ENCODE measurements around the gene MAP1LC3B2. TPM values are rescaled to one million over a fixed set of nuclear protein-coding genes. Genes with fewer than 3 reads are reported as not detected.

The MAP1LC3B2 gene
- total and polyA plus RNA-seq, 2 of the 13 experiments (the other 11 are each of a cell fraction or from before 2014, with no cell fraction given) = 0.60 to 2.2 TPM

DNA sequence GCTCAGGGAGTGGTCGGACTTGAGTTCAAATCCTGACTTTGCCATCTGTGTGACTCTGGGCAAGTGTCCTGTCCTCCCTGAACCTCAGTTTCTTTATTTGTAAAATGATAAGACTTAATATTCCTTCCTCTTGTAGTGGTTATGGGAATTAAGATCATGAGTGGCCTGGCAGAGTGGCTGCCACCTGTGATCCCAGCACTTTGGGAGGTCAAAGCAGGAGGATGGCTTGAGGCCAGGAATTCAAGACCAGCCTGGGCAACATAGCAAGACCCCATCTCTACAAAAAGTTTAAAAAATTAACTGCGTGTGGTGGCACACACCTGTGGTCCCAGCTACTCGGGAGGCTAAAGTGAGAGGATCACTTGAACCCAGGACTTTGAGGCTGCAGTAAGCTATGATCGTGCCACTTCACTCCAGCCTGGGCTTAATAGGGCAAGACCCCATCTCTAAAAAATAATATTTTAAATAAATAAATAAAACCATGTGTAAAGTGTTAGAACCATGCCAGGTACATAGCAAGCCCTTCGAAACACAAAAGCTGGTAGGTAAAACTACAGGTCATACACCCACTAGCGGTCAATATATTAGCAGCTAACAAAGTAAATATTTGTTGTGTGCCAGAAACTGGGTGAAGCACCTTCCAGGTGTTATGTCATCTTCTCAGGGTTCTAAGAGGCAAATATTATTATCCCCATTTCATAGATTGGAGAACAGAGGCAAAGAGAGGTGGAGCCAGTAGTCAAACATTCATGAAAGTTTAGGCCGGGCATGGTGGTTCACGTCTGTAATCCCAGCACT is 17.4 kb upstream of the MAP1LC3B2 start:
- no peaks in the 10 kb centered on the region for H3K4me1 ChIP-seq (ENCODE audit: insufficient read depth, low read length)
- intact Hi-C loops (cut with micrococcal nuclease; ENCODE audit: unreplicated experiment) (no loop called here), in situ Hi-C loops (cut with HindIII; ENCODE audit: extremely low pct_ligation_motif_present, low pct_unique_long_range_greater_than_20kb) (no loop called here)
- H3K36me3 ChIP-seq (replicated peaks in 1 of 2; ENCODE audit: control insufficient read depth in 1 of 2, insufficient read depth in 2 of 2, low read length in 2 of 2) = no peaks in the 10 kb centered on the region
- DNase-seq (ENCODE audit: low spot score) = no peak
- peaks cover 2 to 33% of the 10 kb centered on the region in 2 experiments; a peak in 3 of 5 replicates for H3K27me3 ChIP-seq (ENCODE audit: control insufficient read depth in 1 of 2, insufficient read depth in 2 of 2, low read length in 2 of 2)
- no peak overlapping the region for H3K27ac ChIP-seq (ENCODE audit: extremely low read length, insufficient read depth, low read length)
- CTCF ChIA-PET (ENCODE audit: low intra/inter-chr PET ratio, low total read pairs) = no interaction called here
- POLR2A ChIA-PET = interaction anchor here (0.6 kb wide), 1 partner anchor 83 kb away, joined by 3 read pairs; no protein-coding TSS in a partner anchor
- H4K20me1 ChIP-seq (ENCODE audit: insufficient read depth, low read length) = no peaks in the 10 kb centered on the region; the same call in 1 of the 2 replicates
- H2AFZ ChIP-seq (ENCODE audit: low read length) = no peak overlapping the region
- no peak overlapping the region for H3K4me2 ChIP-seq (ENCODE audit: low read depth, low read length)
- ATAC-seq = no peak
- 69% methylated on average over 8 of the region's 8 CpGs for WGBS (ENCODE audit: low lambda C conversion rate)
- no peak overlapping the region for H3K4me3 ChIP-seq (replicated peaks in 1 of 3; ENCODE audit: insufficient read depth in 1 of 3, low read depth in 2 of 3, low read length in 3 of 3)
- FAIRE-seq = no peak
- no peak overlapping the region for H3K9ac ChIP-seq (ENCODE audit: insufficient read depth, low read depth, low read length)
- TF ChIP-seq ZNF598 (CRISPR knock-in tag; IDR thresholded peaks at IDR 0.05; ENCODE audit: borderline replicate concordance) (no peak), MTF1 (CRISPR knock-in tag; IDR thresholded peaks at IDR 0.05) (no peak), ZNF629 (CRISPR knock-in tag; conservative IDR thresholded peaks at IDR 0.05) (peak; percentile 66), ZMYM2 (CRISPR knock-in tag; IDR thresholded peaks at IDR 0.05) (no peak), DNMT1 (CRISPR knock-in tag; IDR thresholded peaks at IDR 0.05) (no peak), PPARG (CRISPR knock-in tag; conservative IDR thresholded peaks at IDR 0.05) (no peak), ISL2 (CRISPR knock-in tag; IDR thresholded peaks at IDR 0.05) (no peak), HNRNPH1 (optimal IDR thresholded peaks at IDR 0.05; ENCODE audit: low read depth, low read length) (no peak)
- TF ChIP-seq, protein P1, sequence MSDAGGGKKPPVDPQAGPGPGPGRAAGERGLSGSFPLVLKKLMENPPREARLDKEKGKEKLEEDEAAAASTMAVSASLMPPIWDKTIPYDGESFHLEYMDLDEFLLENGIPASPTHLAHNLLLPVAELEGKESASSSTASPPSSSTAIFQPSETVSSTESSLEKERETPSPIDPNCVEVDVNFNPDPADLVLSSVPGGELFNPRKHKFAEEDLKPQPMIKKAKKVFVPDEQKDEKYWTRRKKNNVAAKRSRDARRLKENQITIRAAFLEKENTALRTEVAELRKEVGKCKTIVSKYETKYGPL (CRISPR knock-in tag; IDR thresholded peaks at IDR 0.05) = no peak
- no TSS peak for BruUV-seq (replicated peaks)
- H3K9me3 ChIP-seq (ENCODE audit: low read length) = no peaks in the 10 kb centered on the region
- no peaks in the 10 kb centered on the region for H3K79me2 ChIP-seq (ENCODE audit: insufficient read depth, low read length)
